Hepatocyte (in vitro differentiated cells): ENCODE data around the gene TCF7L1. TPM values are rescaled to one million over a fixed set of nuclear protein-coding genes. Genes with fewer than 3 reads are reported as not detected.
"Not testable (repeated sequence)": the region's sequence is repeated elsewhere in the genome, so short reads cannot be mapped to it uniquely, and the experiment has no call there.

Experiments
- DNase-seq: peaks from one replicate; pipeline ENCODE4 v3.0.0-alpha.2; 2016; ENCODE audit warnings: low spot score
- H2AFZ ChIP-seq: fragments of 200-600 bp; sonication (generic); 2 replicates; pipeline ENCODE4 v1.6.0; 2016; ENCODE audit warnings: antibody characterized with exemption, mild to moderate bottlenecking
- H3K27ac ChIP-seq: fragments of 200-600 bp; sonication (generic); 2 replicates; pipeline ENCODE4 v1.5.1; 2016; ENCODE audit warnings: mild to moderate bottlenecking
- H3K27me3 ChIP-seq: fragments of 200-600 bp; sonication (generic); 2 replicates; pipeline ENCODE4 v1.6.1; 2016
- H3K36me3 ChIP-seq: fragments of 200-600 bp; sonication (generic); replicated peaks from 2 replicates; pipeline ENCODE4 v1.5.1; 2016; ENCODE audit warnings: low read depth; ENCODE audit not compliant: insufficient read depth
- H3K4me1 ChIP-seq: fragments of 200-600 bp; sonication (generic); 2 replicates; pipeline ENCODE4 v1.5.1; 2016; ENCODE audit warnings: mild to moderate bottlenecking, moderate library complexity; ENCODE audit not compliant: insufficient read depth
- H3K4me2 ChIP-seq: fragments of 200-600 bp; sonication (generic); 2 replicates; pipeline ENCODE4 v1.6.0; 2016
- H3K4me3 ChIP-seq: fragments of 200-600 bp; sonication (generic); 2 replicates; pipeline ENCODE4 v1.5.1; 2016; ENCODE audit warnings: mild to moderate bottlenecking
- H3K79me2 ChIP-seq: fragments of 200-600 bp; sonication (generic); 2 replicates; pipeline ENCODE4 v1.6.0; 2017; ENCODE audit warnings: mild to moderate bottlenecking
- H3K9me2 ChIP-seq: fragments of 200-600 bp; sonication (generic); replicated peaks from 2 replicates; pipeline ENCODE4 v1.6.0; 2017; ENCODE audit warnings: mild to moderate bottlenecking; ENCODE audit not compliant: insufficient read depth
- H3K9me3 ChIP-seq: fragments of 200-600 bp; sonication (generic); 2 replicates; pipeline ENCODE4 v1.5.1; 2016; ENCODE audit warnings: low read depth, mild to moderate bottlenecking
- H4K20me1 ChIP-seq: fragments of 200-600 bp; sonication (generic); 2 replicates; pipeline ENCODE4 v1.6.0; 2016; ENCODE audit warnings: mild to moderate bottlenecking; ENCODE audit not compliant: insufficient read depth, poor library complexity, severe bottlenecking
- CTCF ChIP-seq: fragments of 200-600 bp; sonication (generic); IDR thresholded peaks from 2 replicates; pipeline ENCODE4 v1.5.1; 2016; ENCODE audit warnings: antibody characterized with exemption, mild to moderate bottlenecking; ENCODE audit not compliant: poor library complexity
- EZH2 ChIP-seq: fragments of 200-600 bp; sonication (generic); IDR thresholded peaks from 2 replicates; pipeline ENCODE4 v1.6.1; 2016; ENCODE audit warnings: antibody characterized with exemption, mild to moderate bottlenecking, borderline replicate concordance
- EZH2phosphoT487 ChIP-seq: fragments of 200-600 bp; sonication (generic); IDR thresholded peaks from one replicate; pipeline ENCODE4 v1.6.1; 2018; ENCODE audit warnings: antibody characterized with exemption, mild to moderate bottlenecking, low read depth, moderate library complexity; ENCODE audit not compliant: unreplicated experiment, severe bottlenecking
- WGBS: methylation state at CpG from one replicate; pipeline ENCODE4 v1.1.6; 2016; ENCODE audit warnings: low lambda C conversion rate; ENCODE audit errors: missing lambda C conversion rate; 5-methylcytosine and 5-hydroxymethylcytosine counted together
- polyA plus RNA-seq: library from polyadenylated mRNA; unstranded; fragments of >200 nt; fragmentation: Nextera tagmentation; extraction: Ambion mirVana; gene quantifications from 2 replicates; pipeline ENCODE4 v1.2.1, GENCODE V29; 2016
- total RNA-seq: library from RNA; depleted of rRNA; stranded (reverse); fragments of >200 nt; gene quantifications from 2 replicates; pipeline ENCODE4 v1.2.3, GENCODE V29; 2014

The TCF7L1 gene
- total and polyA plus RNA-seq, 2 experiments from 2014 or later, result 3.7 to 20.6 TPM

- no peaks in the 10 kb centered on the region for H3K79me2 ChIP-seq
- no peak overlapping the region for H3K4me2 ChIP-seq
- no peaks in the 10 kb centered on the region for H3K27me3 ChIP-seq
- H3K4me1 ChIP-seq, result no peaks in the 10 kb centered on the region
- H4K20me1 ChIP-seq, result no peaks in the 10 kb centered on the region
- peak overlapping the region; percentile 27 for H3K27ac ChIP-seq
- 82% methylated on average over 19 of the region's 19 CpGs for WGBS
- no peaks in the 10 kb centered on the region for H3K9me3 ChIP-seq
- no peak overlapping the region for H2AFZ ChIP-seq
- no peak for DNase-seq
- H3K4me3 ChIP-seq, result no peak overlapping the region
- TF ChIP-seq EZH2phosphoT487, result no peak
- H3K36me3 ChIP-seq, result no peaks in the 10 kb centered on the region
- H3K9me2 ChIP-seq, result no peaks in the 10 kb centered on the region
Observed at GRCh38 chr2:85309699-85310321, 176.6 kb downstream of the TCF7L1 start.

DNA sequence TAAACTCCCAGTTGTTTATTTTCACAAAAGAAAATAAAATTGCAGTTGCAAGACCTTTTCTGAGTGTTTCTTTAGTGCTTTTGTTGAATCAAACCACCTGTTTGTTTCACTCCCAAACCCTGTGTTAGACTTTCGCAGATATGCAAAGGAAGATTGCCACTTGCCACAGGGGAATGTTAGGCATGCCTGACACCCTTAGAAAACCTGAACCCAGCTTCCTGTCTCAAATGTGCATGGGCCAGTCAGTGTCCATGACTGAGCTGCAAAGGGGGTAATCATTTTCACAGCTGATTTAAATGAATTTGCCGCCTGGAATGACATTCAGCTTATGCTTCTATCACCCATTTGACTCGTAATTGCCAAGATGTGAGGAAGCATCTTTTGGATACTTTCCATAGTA is 177.1 kb downstream of the TCF7L1 start:
- 94% methylated on average over 3 of the region's 3 CpGs for WGBS
- no peaks in the 10 kb centered on the region for H3K9me3 ChIP-seq
- H2AFZ ChIP-seq, result no peak overlapping the region
- TF ChIP-seq EZH2phosphoT487, result no peak
- no peak for TF ChIP-seq CTCF
- TF ChIP-seq EZH2, result no peak
- H3K27ac ChIP-seq, result no peak overlapping the region
- no peak overlapping the region for H3K4me3 ChIP-seq
- no peak for DNase-seq
- no peaks in the 10 kb centered on the region for H3K36me3 ChIP-seq
- no peaks in the 10 kb centered on the region for H4K20me1 ChIP-seq
- H3K27me3 ChIP-seq, result no peaks in the 10 kb centered on the region
- H3K4me1 ChIP-seq, result no peaks in the 10 kb centered on the region
- H3K79me2 ChIP-seq, result no peaks in the 10 kb centered on the region
- no peaks in the 10 kb centered on the region for H3K9me2 ChIP-seq
- no peak overlapping the region for H3K4me2 ChIP-seq

DNA sequence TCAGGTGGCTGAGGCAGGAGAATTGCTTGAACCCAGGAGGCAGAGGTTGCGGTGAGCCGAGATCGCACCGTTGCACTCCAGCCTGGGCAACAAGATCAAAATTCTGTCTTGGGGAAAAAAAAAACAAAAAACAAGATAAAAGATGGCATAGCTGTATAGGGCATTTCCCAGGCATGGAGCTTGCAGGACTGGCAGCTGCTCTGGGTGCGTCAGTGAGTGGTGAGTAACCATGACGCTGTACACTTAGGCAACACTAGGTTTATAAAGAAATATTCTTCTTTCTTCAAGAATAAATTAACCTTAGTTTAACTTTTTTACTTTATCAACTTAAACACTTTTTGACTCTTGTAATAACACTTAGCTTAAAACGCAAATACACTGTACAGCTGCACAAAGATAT is 179.2 kb downstream of the TCF7L1 start:
- H3K27ac ChIP-seq, result no peak overlapping the region
- 87% methylated on average over 7 of the region's 7 CpGs for WGBS
- no peak overlapping the region for H2AFZ ChIP-seq
- H3K4me1 ChIP-seq, result no peaks in the 10 kb centered on the region
- no peak overlapping the region for H3K4me3 ChIP-seq
- H3K4me2 ChIP-seq, result no peak overlapping the region
- DNase-seq, result no peak
- H3K9me2 ChIP-seq, result no peaks in the 10 kb centered on the region
- no peaks in the 10 kb centered on the region for H4K20me1 ChIP-seq
- TF ChIP-seq EZH2 (no peak), EZH2phosphoT487 (no peak), CTCF (no peak)
- no peaks in the 10 kb centered on the region for H3K36me3 ChIP-seq
- no peaks in the 10 kb centered on the region for H3K27me3 ChIP-seq
- H3K9me3 ChIP-seq, result no peaks in the 10 kb centered on the region
- H3K79me2 ChIP-seq, result no peaks in the 10 kb centered on the region

GRCh38 chr2:85314884-85315242 is 181.7 kb downstream of the TCF7L1 start:
- no peak overlapping the region for H2AFZ ChIP-seq
- H4K20me1 ChIP-seq, result peaks cover 5% of the 10 kb centered on the region
- H3K36me3 ChIP-seq, result no peaks in the 10 kb centered on the region
- H3K9me2 ChIP-seq, result no peaks in the 10 kb centered on the region
- H3K4me1 ChIP-seq, result peaks cover 4% of the 10 kb centered on the region
- H3K27ac ChIP-seq, result no peak overlapping the region
- no peak for DNase-seq
- no peak overlapping the region for H3K4me3 ChIP-seq
- H3K27me3 ChIP-seq, result no peaks in the 10 kb centered on the region
- H3K9me3 ChIP-seq, result no peaks in the 10 kb centered on the region
- no peak overlapping the region for H3K4me2 ChIP-seq
- WGBS, result 88% methylated on average over 10 of the region's 10 CpGs
- TF ChIP-seq CTCF, result no peak
- no peak for TF ChIP-seq EZH2
- no peak for TF ChIP-seq EZH2phosphoT487
- peaks cover 10% of the 10 kb centered on the region for H3K79me2 ChIP-seq

DNA sequence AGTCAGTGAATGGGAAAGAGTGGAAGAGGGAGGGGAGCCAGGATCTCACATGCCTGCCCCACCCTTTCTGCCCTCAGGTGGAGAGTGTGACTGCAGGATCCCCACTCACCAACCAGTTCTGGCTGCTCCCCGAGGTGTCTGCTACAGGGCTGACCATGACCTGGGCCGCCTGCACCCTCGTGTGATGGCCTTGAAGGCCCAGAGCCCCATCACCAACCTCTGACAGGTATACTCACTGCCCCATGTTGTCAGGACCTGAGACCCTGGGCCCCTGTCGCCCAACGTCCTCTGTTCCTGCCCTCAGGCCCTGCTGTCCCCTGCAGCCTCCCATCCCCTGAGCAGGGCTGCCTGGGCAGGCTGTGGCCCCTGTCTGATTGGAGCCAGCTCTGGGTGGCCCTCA is 182.7 kb downstream of the TCF7L1 start:
- not testable (repeated sequence) for DNase-seq, H3K9me3 ChIP-seq, H3K4me3 ChIP-seq, H3K36me3 ChIP-seq, H3K27me3 ChIP-seq, H3K27ac ChIP-seq, H4K20me1 ChIP-seq, H3K4me1 ChIP-seq, H2AFZ ChIP-seq, H3K4me2 ChIP-seq, H3K9me2 ChIP-seq
- WGBS, result 79% methylated on average over 5 of the region's 5 CpGs
- H3K79me2 ChIP-seq, result peaks cover 20% of the 10 kb centered on the region
